Mammary epithelial cell (primary cell): ENCODE results near the gene CFAP74.

ENCODE experiments used
- CTCF ChIP-seq, 2 donors: IDR thresholded peaks in 1 of 2; conservative IDR thresholded peaks in 1 of 2; 2 replicates each; pipeline ENCODE4 v1.5.1; 2011 to 2012; ENCODE audit warnings: inconsistent platforms in 2 of 2, low read length in 2 of 2, mild to moderate bottlenecking in 2 of 2, control low read depth in 1 of 2, low read depth in 1 of 2; ENCODE audit not compliant: insufficient read depth in 1 of 2; ENCODE audit errors: extremely low read depth in 1 of 2
- EZH2 ChIP-seq: IDR thresholded peaks from 2 replicates; pipeline ENCODE4 v1.6.1; 2012; ENCODE audit warnings: low read length, inconsistent platforms, borderline replicate concordance

- TF ChIP-seq EZH2 (no peak), CTCF (conservative IDR thresholded peaks at IDR 0.05 in 1 of 2, IDR thresholded peaks at IDR 0.05 in 1 of 2; ENCODE audit: extremely low read depth in 1 of 2, insufficient read depth in 1 of 2, low read depth in 1 of 2, low read length in 2 of 2) (no peak)
These were observed 84.1 kb downstream of the CFAP74 start for GRCh38 chr1:1919304-1920056.
